Measurements from ENCODE around the gene MYBPC2. TPM values are rescaled to one million over a fixed set of nuclear protein-coding genes. Genes with fewer than 3 reads are reported as not detected.

The MYBPC2 gene
- total RNA-seq, 4 donors from 2014 or later, result 0.29 TPM; not detected in 3

GRCh38 chr19:50402544-50403301 lies 30.0 kb upstream of the MYBPC2 start:
- Histone ChIP-seq H3K27ac (no peak overlapping the region), H3K4me3 (no peak overlapping the region), H3K36me3 (peaks cover 44% of the 10 kb centered on the region), H3K9me3 (no peaks in the 10 kb centered on the region), H3K4me1 (no peaks in the 10 kb centered on the region), H3K27me3 (no peaks in the 10 kb centered on the region)
- 95% methylated on average over 31 of the region's 41 CpGs for WGBS
- TF ChIP-seq CTCF (IDR thresholded peaks at IDR 0.05) (no peak), EP300 (IDR thresholded peaks at IDR 0.05) (no peak), POLR2AphosphoS5 (IDR thresholded peaks at IDR 0.05) (no peak), POLR2A (IDR thresholded peaks at IDR 0.05) (no peak)
- no peak for DNase-seq (ENCODE audit: low spot score in 2 of 2)

- Histone ChIP-seq H3K4me1 (no peaks in the 10 kb centered on the region), H3K36me3 (peaks cover 58% of the 10 kb centered on the region), H3K27me3 (no peaks in the 10 kb centered on the region), H3K4me3 (no peak overlapping the region), H3K27ac (no peak overlapping the region), H3K9me3 (no peaks in the 10 kb centered on the region)
- DNase-seq (ENCODE audit: low spot score in 2 of 2), result peak in 1 of 2 donors; percentile 54
- TF ChIP-seq CTCF (IDR thresholded peaks at IDR 0.05) (no peak), POLR2AphosphoS5 (IDR thresholded peaks at IDR 0.05) (no peak), POLR2A (IDR thresholded peaks at IDR 0.05) (no peak)
- WGBS, result 92% methylated on average over 15 of the region's 22 CpGs
Observed at GRCh38 chr19:50406156-50406820, 26.4 kb upstream of the MYBPC2 start.

GRCh38 chr19:50406829-50407228 lies 25.9 kb upstream of the MYBPC2 start:
- 98% methylated on average over 15 of the region's 19 CpGs for WGBS
- Histone ChIP-seq H3K27ac (no peak overlapping the region), H3K9me3 (no peaks in the 10 kb centered on the region), H3K27me3 (no peaks in the 10 kb centered on the region), H3K36me3 (peaks cover 57% of the 10 kb centered on the region), H3K4me3 (no peak overlapping the region), H3K4me1 (no peaks in the 10 kb centered on the region)
- no peak for TF ChIP-seq POLR2AphosphoS5 (IDR thresholded peaks at IDR 0.05)
- no peak for TF ChIP-seq POLR2A (IDR thresholded peaks at IDR 0.05)
- TF ChIP-seq CTCF (IDR thresholded peaks at IDR 0.05), result no peak
- no peak for TF ChIP-seq EP300 (IDR thresholded peaks at IDR 0.05)
- no peak for DNase-seq (ENCODE audit: low spot score in 2 of 2)

GRCh38 chr19:50409347-50409746 lies 23.3 kb upstream of the MYBPC2 start:
- WGBS, result 89% methylated on average over 10 of the region's 17 CpGs
- TF ChIP-seq EP300 (IDR thresholded peaks at IDR 0.05), result no peak
- no peak for TF ChIP-seq CTCF (IDR thresholded peaks at IDR 0.05)
- no peak for TF ChIP-seq POLR2AphosphoS5 (IDR thresholded peaks at IDR 0.05)
- no peak for TF ChIP-seq POLR2A (IDR thresholded peaks at IDR 0.05)
- Histone ChIP-seq H3K4me3 (no peak overlapping the region), H3K27me3 (no peaks in the 10 kb centered on the region), H3K27ac (no peak overlapping the region), H3K36me3 (peaks cover 32% of the 10 kb centered on the region), H3K9me3 (no peaks in the 10 kb centered on the region), H3K4me1 (no peaks in the 10 kb centered on the region)
- no peak for DNase-seq (ENCODE audit: low spot score in 2 of 2)

GRCh38 chr19:50410109-50410508 lies 22.6 kb upstream of the MYBPC2 start:
- Histone ChIP-seq H3K27me3 (no peaks in the 10 kb centered on the region), H3K27ac (no peak overlapping the region), H3K4me3 (no peak overlapping the region), H3K4me1 (no peaks in the 10 kb centered on the region), H3K9me3 (no peaks in the 10 kb centered on the region), H3K36me3 (peaks cover 32% of the 10 kb centered on the region)
- no peak for DNase-seq (ENCODE audit: low spot score in 2 of 2)
- 90% methylated on average over 7 of the region's 10 CpGs for WGBS
- TF ChIP-seq EP300 (IDR thresholded peaks at IDR 0.05) (no peak), POLR2A (IDR thresholded peaks at IDR 0.05) (no peak), POLR2AphosphoS5 (IDR thresholded peaks at IDR 0.05) (no peak), CTCF (IDR thresholded peaks at IDR 0.05) (no peak)

Data from suprapubic skin (tissue), 4 donors.